HFFc6 (cell line): ENCODE measurements around the gene LIME1. TPM values are rescaled to one million over a fixed set of nuclear protein-coding genes. Genes with fewer than 3 reads are reported as not detected.

Experiments used
- DNase-seq: peaks from one replicate; pipeline ENCODE4 v3.0.0-alpha.2; 2018
- H3K27ac Mint-ChIP-seq: 2 replicates; pipeline ENCODE4 v1.8.0; 2020; ENCODE audit warnings: mild to moderate bottlenecking, mixed read lengths
- H3K27me3 Mint-ChIP-seq: 2 replicates; pipeline ENCODE4 v1.8.0; 2021; ENCODE audit warnings: mild to moderate bottlenecking, moderate library complexity, mixed read lengths; ENCODE audit not compliant: insufficient read depth
- H3K36me3 Mint-ChIP-seq: 2 replicates; pipeline ENCODE4 v1.8.0; 2021; ENCODE audit warnings: low read depth, mixed read lengths
- H3K4me1 Mint-ChIP-seq: 2 replicates; pipeline ENCODE4 v1.8.0; 2020; ENCODE audit warnings: low read depth, mixed read lengths
- H3K4me3 Mint-ChIP-seq: 2 replicates; pipeline ENCODE4 v1.8.0; 2020; ENCODE audit warnings: mild to moderate bottlenecking, moderate library complexity, mixed read lengths
- H3K9me3 Mint-ChIP-seq: 2 replicates; pipeline ENCODE4 v1.8.0; 2020; ENCODE audit warnings: mild to moderate bottlenecking, mixed read lengths
- total RNA-seq, 6 experiments: library from RNA; stranded (reverse); fragmentation: NEBNext Ultra II Directional; extraction: Animal tissue kit (Norgen Biotek cat#: 25700); gene quantifications; 2 replicates in 1 of 6; 3 replicates in 5 of 6; pipeline ENCODE4 v1.2.3, GENCODE V29; 2021
- TF ChIP-seq, protein P1 (sequence below): fragments of 200-600 bp; sonication (generic); IDR thresholded peaks from 2 replicates; pipeline ENCODE4 v1.5.0; 2021; ENCODE audit warnings: antibody characterized with exemption, mild to moderate bottlenecking

LIME1 gene
- total RNA-seq, 6 experiments from 2014 or later, result 3.4 to 6.1 (median 4.6) TPM

DNA sequence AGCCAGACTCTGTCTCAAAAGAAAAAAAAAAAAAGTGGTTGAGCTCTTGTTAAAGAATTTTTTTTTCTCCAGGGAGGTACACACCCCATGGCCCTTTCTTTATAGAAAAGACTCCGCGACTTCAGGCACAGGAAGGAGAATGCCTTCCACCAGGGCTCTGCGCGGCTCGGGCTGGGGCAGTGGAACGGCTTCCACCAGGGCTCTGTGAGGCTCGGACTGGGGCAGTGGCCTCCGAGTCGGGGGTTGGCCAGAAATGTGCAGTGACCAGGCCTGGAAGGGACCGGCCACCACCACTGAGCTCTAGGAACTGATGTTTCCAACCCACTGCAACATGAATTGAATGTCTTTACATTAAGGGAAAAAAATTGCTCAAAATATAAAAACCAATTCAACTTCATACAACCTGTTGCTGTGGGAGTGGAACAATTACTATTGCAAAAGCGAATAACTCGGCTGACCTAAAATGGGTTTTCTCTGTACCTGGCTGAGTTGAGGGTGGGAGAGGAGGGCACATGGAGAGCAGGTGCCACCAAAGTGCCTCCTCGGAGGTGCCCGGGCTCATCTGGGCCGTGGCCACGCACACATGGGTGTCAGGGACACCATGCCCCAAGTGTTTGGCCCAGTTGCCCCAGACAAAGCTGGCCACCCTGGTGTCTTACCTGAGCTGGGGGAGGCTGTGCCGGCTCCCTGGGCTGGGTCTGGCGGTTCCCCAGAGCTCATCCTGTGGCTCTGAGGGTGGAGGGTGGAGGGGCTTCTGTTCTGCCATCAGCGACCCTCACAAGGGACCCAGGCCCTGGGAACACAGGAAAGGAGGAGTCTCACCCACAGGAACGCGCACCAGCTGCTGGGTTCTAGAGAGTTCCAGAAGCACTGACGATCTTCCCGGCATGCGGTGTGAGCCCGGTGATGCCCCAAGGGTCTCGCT, 32.4 kb downstream of the LIME1 start:
- H3K27ac Mint-ChIP-seq, result no peak overlapping the region
- H3K9me3 Mint-ChIP-seq, result no peaks in the 10 kb centered on the region
- no peak overlapping the region for H3K4me3 Mint-ChIP-seq
- peaks cover 7% of the 10 kb centered on the region; the same call in 1 of the 2 replicates for H3K4me1 Mint-ChIP-seq
- no peak for DNase-seq
- TF ChIP-seq, protein P1, sequence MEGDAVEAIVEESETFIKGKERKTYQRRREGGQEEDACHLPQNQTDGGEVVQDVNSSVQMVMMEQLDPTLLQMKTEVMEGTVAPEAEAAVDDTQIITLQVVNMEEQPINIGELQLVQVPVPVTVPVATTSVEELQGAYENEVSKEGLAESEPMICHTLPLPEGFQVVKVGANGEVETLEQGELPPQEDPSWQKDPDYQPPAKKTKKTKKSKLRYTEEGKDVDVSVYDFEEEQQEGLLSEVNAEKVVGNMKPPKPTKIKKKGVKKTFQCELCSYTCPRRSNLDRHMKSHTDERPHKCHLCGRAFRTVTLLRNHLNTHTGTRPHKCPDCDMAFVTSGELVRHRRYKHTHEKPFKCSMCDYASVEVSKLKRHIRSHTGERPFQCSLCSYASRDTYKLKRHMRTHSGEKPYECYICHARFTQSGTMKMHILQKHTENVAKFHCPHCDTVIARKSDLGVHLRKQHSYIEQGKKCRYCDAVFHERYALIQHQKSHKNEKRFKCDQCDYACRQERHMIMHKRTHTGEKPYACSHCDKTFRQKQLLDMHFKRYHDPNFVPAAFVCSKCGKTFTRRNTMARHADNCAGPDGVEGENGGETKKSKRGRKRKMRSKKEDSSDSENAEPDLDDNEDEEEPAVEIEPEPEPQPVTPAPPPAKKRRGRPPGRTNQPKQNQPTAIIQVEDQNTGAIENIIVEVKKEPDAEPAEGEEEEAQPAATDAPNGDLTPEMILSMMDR, result no peak
- no peaks in the 10 kb centered on the region for H3K36me3 Mint-ChIP-seq
- H3K27me3 Mint-ChIP-seq, result peaks cover 15% of the 10 kb centered on the region

DNA sequence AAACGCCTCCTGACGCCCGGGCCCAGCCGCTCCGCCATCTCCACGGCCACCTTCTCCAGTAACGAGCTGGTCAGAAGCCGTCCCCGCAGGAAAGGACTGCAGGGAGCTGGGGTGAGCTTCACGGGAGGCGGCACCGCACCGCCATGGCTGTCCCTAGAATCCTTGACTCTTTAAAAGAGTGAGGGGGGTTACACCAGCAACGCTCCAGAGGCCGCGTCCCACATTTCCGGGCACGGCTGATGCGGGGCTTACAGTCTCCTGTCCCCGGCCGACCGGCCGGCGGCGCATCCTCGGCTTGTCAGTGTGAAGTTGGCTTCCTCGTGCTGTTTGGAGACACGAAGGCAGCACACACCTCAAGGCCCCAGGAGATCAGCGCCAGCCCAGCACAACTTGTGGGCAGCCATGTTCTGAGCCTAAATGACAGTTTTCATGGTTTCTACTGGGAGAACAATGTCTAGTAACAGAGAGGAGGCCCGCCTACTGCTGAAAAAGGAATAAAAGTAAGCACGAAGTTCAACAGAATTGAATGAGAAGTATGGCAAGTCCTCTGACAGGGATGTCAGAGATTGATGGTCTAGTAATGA, 33.5 kb downstream of the LIME1 start:
- no peaks in the 10 kb centered on the region for H3K36me3 Mint-ChIP-seq
- DNase-seq, result no peak
- H3K4me3 Mint-ChIP-seq, result no peak overlapping the region
- TF ChIP-seq, protein P1, result no peak
- peaks cover 12% of the 10 kb centered on the region; the same call in 1 of the 2 replicates for H3K4me1 Mint-ChIP-seq
- H3K27ac Mint-ChIP-seq, result no peak overlapping the region
- peaks cover 15% of the 10 kb centered on the region for H3K27me3 Mint-ChIP-seq
- H3K9me3 Mint-ChIP-seq, result no peaks in the 10 kb centered on the region

DNA sequence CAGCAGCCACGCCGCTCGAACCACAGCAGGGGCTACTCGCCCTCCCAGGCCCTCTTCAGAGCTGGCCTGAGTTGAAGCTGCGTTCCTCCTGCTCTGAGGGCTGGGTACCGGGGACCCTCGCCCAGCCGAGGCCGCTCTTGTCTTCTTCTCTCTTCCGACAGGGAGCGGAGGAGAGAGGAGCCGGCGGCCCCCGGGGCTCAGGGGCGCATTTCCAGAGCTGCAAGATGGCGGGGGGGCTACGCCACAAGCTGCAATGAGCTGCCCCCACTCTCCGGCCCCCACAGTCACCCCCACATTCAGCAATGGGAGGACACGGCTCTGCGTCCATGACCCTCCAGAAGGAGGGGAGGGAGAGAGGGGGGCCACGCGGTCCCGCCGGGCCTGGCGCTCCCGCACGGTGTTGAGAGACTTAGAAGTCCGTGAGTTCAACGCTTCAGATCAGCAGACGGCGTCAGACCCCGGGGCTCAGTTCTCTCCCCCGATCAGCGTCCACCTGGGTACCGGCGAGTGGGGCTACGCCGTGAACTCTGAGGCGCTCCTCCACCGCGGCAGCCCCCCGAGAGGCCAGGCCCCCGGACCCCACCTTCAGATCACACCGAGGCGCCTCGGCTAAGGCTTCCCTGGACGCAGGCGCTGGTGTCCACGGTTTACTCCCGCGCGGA, 34.7 kb downstream of the LIME1 start:
- Mint-ChIP-seq H3K4me1 (peaks cover 12% of the 10 kb centered on the region; the same call in 1 of the 2 replicates), H3K9me3 (no peaks in the 10 kb centered on the region), H3K27ac (no peak overlapping the region), H3K4me3 (no peak overlapping the region), H3K27me3 (peaks cover 10% of the 10 kb centered on the region), H3K36me3 (no peaks in the 10 kb centered on the region)
- TF ChIP-seq, protein P1, result no peak
- DNase-seq, result no peak

DNA sequence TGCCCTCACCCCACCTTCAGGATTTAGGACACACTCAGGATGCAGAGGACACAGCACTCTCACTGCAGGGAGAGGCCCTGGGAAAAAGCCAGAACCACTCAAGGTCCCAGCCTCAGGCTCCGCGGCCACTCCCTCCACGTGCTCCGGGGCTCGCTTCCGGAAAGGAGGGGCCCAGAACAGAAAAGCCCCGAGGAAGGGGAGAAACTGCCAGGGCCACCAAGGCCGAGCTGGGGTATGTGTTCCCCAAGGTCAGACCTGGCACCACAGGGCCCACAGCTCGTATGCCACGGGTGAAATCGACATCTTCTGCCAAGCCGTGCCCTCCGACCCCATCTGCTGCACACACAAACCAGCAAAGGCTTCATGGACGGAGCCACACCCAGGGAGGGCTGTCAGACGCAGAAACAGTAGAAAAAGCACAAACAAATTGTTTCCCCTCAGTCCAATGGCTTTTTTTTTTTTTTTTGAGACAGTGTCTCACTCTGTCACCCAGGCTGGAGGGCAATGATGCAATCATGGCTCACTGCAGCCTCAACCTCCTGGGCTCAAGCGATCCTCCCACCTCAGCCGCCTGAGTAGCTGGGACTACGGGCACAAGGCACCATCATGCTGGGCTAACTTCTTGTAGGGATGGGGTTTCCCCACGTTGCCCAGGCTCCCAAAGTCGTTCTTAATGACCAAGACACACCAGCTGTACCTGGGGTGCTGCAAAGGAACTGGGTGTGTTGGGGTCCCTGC, 36.5 kb downstream of the LIME1 start:
- TF ChIP-seq, protein P1, result no peak
- H3K27me3 Mint-ChIP-seq, result peaks cover 6% of the 10 kb centered on the region
- no peaks in the 10 kb centered on the region for H3K9me3 Mint-ChIP-seq
- DNase-seq, result no peak
- no peak overlapping the region for H3K4me3 Mint-ChIP-seq
- H3K27ac Mint-ChIP-seq, result no peak overlapping the region
- H3K36me3 Mint-ChIP-seq, result no peaks in the 10 kb centered on the region
- H3K4me1 Mint-ChIP-seq, result peaks cover 18% of the 10 kb centered on the region

DNA sequence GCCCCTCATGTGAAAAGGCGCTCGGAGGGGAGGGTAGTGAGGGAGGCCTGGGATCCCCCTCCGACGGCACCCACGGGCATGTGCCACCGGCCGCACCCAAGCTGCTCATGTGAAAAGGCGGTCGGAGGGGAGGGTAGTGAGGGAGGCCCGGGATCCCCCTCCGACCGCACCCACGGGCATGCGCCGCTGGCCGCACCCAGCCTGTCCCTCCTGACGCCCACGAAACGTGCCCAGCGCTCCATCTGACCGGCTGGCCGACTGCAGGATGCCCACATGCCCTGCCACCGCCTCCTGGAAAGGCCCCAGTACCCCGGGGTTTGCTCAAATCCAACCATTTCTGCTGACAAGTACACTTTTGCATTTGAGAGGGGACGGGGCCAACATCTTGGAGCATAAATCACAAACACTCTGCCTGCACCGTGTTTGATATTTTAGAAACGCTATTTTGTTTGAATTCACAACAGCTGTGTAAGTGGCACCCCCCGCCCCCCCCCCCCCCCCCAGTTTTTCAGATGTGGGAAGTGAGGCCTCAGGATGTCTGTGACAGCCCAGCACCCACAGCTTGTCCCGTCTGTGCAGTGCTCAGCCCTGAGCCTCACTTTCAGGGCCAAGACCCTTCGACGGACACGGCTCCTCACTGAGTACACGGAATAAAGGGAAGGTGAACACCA, 37.2 kb downstream of the LIME1 start:
- DNase-seq, result no peak
- H3K4me1 Mint-ChIP-seq, result peaks cover 22% of the 10 kb centered on the region
- no peaks in the 10 kb centered on the region for H3K36me3 Mint-ChIP-seq
- peaks cover 1% of the 10 kb centered on the region for H3K27me3 Mint-ChIP-seq
- TF ChIP-seq, protein P1, result no peak
- H3K9me3 Mint-ChIP-seq, result no peaks in the 10 kb centered on the region
- H3K4me3 Mint-ChIP-seq, result no peak overlapping the region
- no peak overlapping the region for H3K27ac Mint-ChIP-seq
